IMR-90 (cell line): Measurements from ENCODE around the gene MUCL1. TPM values are rescaled to one million over a fixed set of nuclear protein-coding genes. Genes with fewer than 3 reads are reported as not detected.

Experiments
- ATAC-seq: fragments of 200-7000 bp; cut with Tn5 transposase; 2 replicates; pipeline ENCODE4 v1.9.1; 2020; ENCODE audit warnings: low read depth, mild to moderate bottlenecking, moderate library complexity
- BruUV-seq: library from RNA; stranded (reverse); fragments of 400-500 nt; replicated peaks from 2 replicates; lab custom pipeline; 2021; lab: Mats Ljungman, UMichigan
- CTCF ChIA-PET: fragments of 300-600 bp; formaldehyde crosslinking; extraction: SDS; loops from one replicate; lab custom pipeline; 2021; ENCODE audit warnings: antibody characterized with exemption; lab: Yijun Ruan, JAX
- POLR2A ChIA-PET: fragments of 300-600 bp; sonication (Branson Sonifier 250); formaldehyde crosslinking; loops from one replicate; lab custom pipeline; 2022; ENCODE audit warnings: antibody characterized with exemption; ENCODE audit not compliant: unreplicated experiment; lab: Charles Lee
- DNase-seq: peaks from one replicate; pipeline ENCODE4 v3.0.0; 2013
- H2AFZ ChIP-seq: replicated peaks from 2 replicates; pipeline ENCODE3; 2013; ENCODE audit warnings: low read length, mild to moderate bottlenecking; ENCODE audit not compliant: poor library complexity
- H2AK5ac ChIP-seq: 2 replicates; pipeline ENCODE4 v1.6.1; 2013; ENCODE audit warnings: low read depth, low read length, inconsistent platforms
- H2AK9ac ChIP-seq: replicated peaks from 2 replicates; pipeline ENCODE3; 2013; ENCODE audit warnings: mild to moderate bottlenecking, low read depth, low read length, moderate library complexity; ENCODE audit not compliant: poor library complexity
- H2BK120ac ChIP-seq: 2 replicates; pipeline ENCODE4 v1.6.1; 2013; ENCODE audit warnings: low read depth, low read length, inconsistent platforms
- H2BK15ac ChIP-seq: 3 replicates; pipeline ENCODE4 v1.6.1; 2013; ENCODE audit warnings: low read depth, low read length, inconsistent platforms
- H2BK20ac ChIP-seq: 2 replicates; pipeline ENCODE4 v1.6.1; 2013; ENCODE audit warnings: low read depth, mild to moderate bottlenecking, inconsistent platforms, low read length, moderate library complexity
- H2BK5ac ChIP-seq: 2 replicates; pipeline ENCODE4 v1.6.1; 2013; ENCODE audit warnings: mild to moderate bottlenecking, low read depth, low read length, inconsistent platforms; ENCODE audit not compliant: poor library complexity, severe bottlenecking
- H3K14ac ChIP-seq: replicated peaks from 2 replicates; pipeline ENCODE4 v1.6.1; 2013; ENCODE audit warnings: low read depth, low read length, inconsistent platforms
- H3K18ac ChIP-seq: 2 replicates; pipeline ENCODE4 v1.6.1; 2013; ENCODE audit warnings: low read depth, low read length, control low read depth
- H3K23ac ChIP-seq: 2 replicates; pipeline ENCODE4 v1.6.1; 2013; ENCODE audit warnings: low read depth, low read length, inconsistent platforms
- H3K27ac ChIP-seq: 2 replicates; pipeline ENCODE4 v1.5.1; 2013; ENCODE audit warnings: mild to moderate bottlenecking, control low read depth, low read length; ENCODE audit not compliant: insufficient read depth
- H3K27me3 ChIP-seq: 2 replicates; pipeline ENCODE4 v1.6.1; 2013; ENCODE audit warnings: low read length; ENCODE audit not compliant: control insufficient read depth, insufficient read depth
- H3K36me3 ChIP-seq: 2 replicates; pipeline ENCODE4 v1.6.1; 2013; ENCODE audit warnings: low read length, mixed read lengths; ENCODE audit not compliant: control insufficient read depth, insufficient read depth
- H3K4ac ChIP-seq: 2 replicates; pipeline ENCODE4 v1.6.1; 2013; ENCODE audit warnings: low read depth, low read length, inconsistent platforms
- H3K4me1 ChIP-seq: 2 replicates; pipeline ENCODE4 v1.6.1; 2013; ENCODE audit warnings: low read length, mixed read lengths; ENCODE audit not compliant: control insufficient read depth, insufficient read depth
- H3K4me2 ChIP-seq: 2 replicates; pipeline ENCODE4 v1.6.1; 2013; ENCODE audit warnings: low read depth, mild to moderate bottlenecking, control low read depth, low read length, moderate library complexity
- H3K4me3 ChIP-seq: 2 replicates; pipeline ENCODE4 v1.5.1; 2013; ENCODE audit warnings: low read depth, mild to moderate bottlenecking, control low read depth, low read length, moderate library complexity; ENCODE audit not compliant: insufficient read depth
- H3K56ac ChIP-seq: 2 replicates; pipeline ENCODE4 v1.6.1; 2013; ENCODE audit warnings: low read length, inconsistent platforms; ENCODE audit not compliant: insufficient read depth; ENCODE audit errors: extremely low read depth
- H3K79me1 ChIP-seq, 2 experiments: 2 replicates each; pipeline ENCODE4 v1.6.1; 2013; ENCODE audit warnings: low read length in 2 of 2, inconsistent platforms in 1 of 2, low read depth in 1 of 2
- H3K9ac ChIP-seq: 2 replicates; pipeline ENCODE4 v1.6.1; 2013; ENCODE audit warnings: low read depth, low read length, control low read depth
- H3K9me1 ChIP-seq: 2 replicates; pipeline ENCODE4 v1.6.1; 2013; ENCODE audit warnings: low read length, inconsistent platforms; ENCODE audit not compliant: insufficient read depth
- H3K9me3 ChIP-seq: 2 replicates; pipeline ENCODE4 v1.6.1; 2013; ENCODE audit warnings: low read length; ENCODE audit not compliant: control insufficient read depth, insufficient read depth
- H4K20me1 ChIP-seq: 2 replicates; pipeline ENCODE4 v1.6.1; 2013; ENCODE audit warnings: low read length, inconsistent platforms; ENCODE audit not compliant: insufficient read depth
- H4K5ac ChIP-seq: 2 replicates; pipeline ENCODE4 v1.6.1; 2013; ENCODE audit warnings: mild to moderate bottlenecking, low read depth, low read length, control low read depth
- H4K8ac ChIP-seq, 2 experiments: 2 replicates each; pipeline ENCODE4 v1.6.1; 2013; ENCODE audit warnings: low read depth in 2 of 2, low read length in 2 of 2, control low read depth in 1 of 2, inconsistent platforms in 1 of 2
- H4K91ac ChIP-seq: 2 replicates; pipeline ENCODE4 v1.6.1; 2013; ENCODE audit warnings: low read depth, low read length, inconsistent platforms; ENCODE audit not compliant: insufficient read depth
- BHLHE40 ChIP-seq: fragments of 150-350 bp; IDR thresholded peaks from 2 replicates; pipeline ENCODE4 v1.6.1; 2016; ENCODE audit warnings: mild to moderate bottlenecking, low read depth, low read length
- CEBPB ChIP-seq: IDR thresholded peaks from 2 replicates; pipeline ENCODE4 v1.6.1; 2012; ENCODE audit warnings: low read depth, low read length, improper control_type of control experiment
- CHD1 ChIP-seq: IDR thresholded peaks from 2 replicates; pipeline ENCODE4 v1.6.1; 2012; ENCODE audit warnings: low read depth, low read length, improper control_type of control experiment
- MAFK ChIP-seq: IDR thresholded peaks from 2 replicates; pipeline ENCODE4 v1.6.1; 2012; ENCODE audit warnings: low read depth, low read length, improper control_type of control experiment
- MXI1 ChIP-seq: IDR thresholded peaks from 2 replicates; pipeline ENCODE4 v1.6.1; 2012; ENCODE audit warnings: low read depth, mild to moderate bottlenecking, low read length, moderate library complexity, borderline replicate concordance
- NFE2L2 ChIP-seq: fragments of 150-350 bp; IDR thresholded peaks from 2 replicates; pipeline ENCODE4 v1.6.1; 2016; ENCODE audit warnings: low read depth, mild to moderate bottlenecking, low read length
- POLR2A ChIP-seq: IDR thresholded peaks from 2 replicates; pipeline ENCODE4 v1.6.1; 2012; ENCODE audit warnings: mild to moderate bottlenecking, low read depth, low read length
- RCOR1 ChIP-seq: IDR thresholded peaks from 2 replicates; pipeline ENCODE4 v1.6.1; 2012; ENCODE audit warnings: mild to moderate bottlenecking, low read length, improper control_type of control experiment; ENCODE audit not compliant: insufficient replicate concordance
- SMC3 ChIP-seq: fragments of 150-350 bp; IDR thresholded peaks from 2 replicates; pipeline ENCODE4 v1.6.1; 2016; ENCODE audit warnings: low read depth, mild to moderate bottlenecking, antibody characterized with exemption, low read length, moderate library complexity
- WGBS, 2 experiments: methylation state at CpG; one replicate each; pipeline versions ENCODE4 v1.1.5 to v1.1.7; 2013; ENCODE audit warnings: missing lambda C conversion rate in 2 of 2; ENCODE audit not compliant: insufficient read length in 1 of 2; ENCODE audit errors: extremely low coverage in 2 of 2; 5-methylcytosine and 5-hydroxymethylcytosine counted together
- dilution Hi-C: fragments of 300-500 bp; cut with HindIII; formaldehyde crosslinking; loops from one replicate; pipeline ENCODE4 v1.14.3; 2018; ENCODE audit warnings: low sequenced_read_pairs; ENCODE audit not compliant: unreplicated experiment
- in situ Hi-C: fragments of 300-500 bp; cut with MboI; formaldehyde crosslinking; loops from 3 replicates; pipeline ENCODE4 v1.14.3; 2019; ENCODE audit warnings: low sequenced_read_pairs, inconsistent platforms, mixed read lengths
- intact Hi-C: fragments of 100-400 bp; cut with micrococcal nuclease; formaldehyde crosslinking; loops from 2 replicates; pipeline ENCODE4 v1.10.0; 2022
- polyA plus RNA-seq, 3 experiments: library from polyadenylated mRNA; depleted of rRNA; stranded (reverse); fragments of >200 nt; gene quantifications; 2 replicates each; pipeline ENCODE4 v1.2.3, GENCODE V29; 2012; ENCODE audit warnings: low replicate concordance in 1 of 3
- total RNA-seq: library from RNA; depleted of rRNA; stranded (reverse); fragments of >200 nt; gene quantifications from 2 replicates; pipeline ENCODE4 v1.2.3, GENCODE V29; 2012
- TF ChIP-seq, protein P1 (sequence below): fragments of 150-350 bp; IDR thresholded peaks from 2 replicates; pipeline ENCODE4 v1.6.1; 2017; ENCODE audit warnings: mild to moderate bottlenecking, antibody characterized with exemption, low read length, low read depth
- TF ChIP-seq, protein P2 (sequence below): fragments of 150-350 bp; IDR thresholded peaks from 2 replicates; pipeline ENCODE4 v1.6.1; 2016; ENCODE audit warnings: low read depth, mild to moderate bottlenecking, low read length, moderate library complexity, borderline replicate concordance

The MUCL1 gene
- total and polyA plus RNA-seq, 2 of the 4 experiments (the other 2 are of a cell fraction): not detected

DNA sequence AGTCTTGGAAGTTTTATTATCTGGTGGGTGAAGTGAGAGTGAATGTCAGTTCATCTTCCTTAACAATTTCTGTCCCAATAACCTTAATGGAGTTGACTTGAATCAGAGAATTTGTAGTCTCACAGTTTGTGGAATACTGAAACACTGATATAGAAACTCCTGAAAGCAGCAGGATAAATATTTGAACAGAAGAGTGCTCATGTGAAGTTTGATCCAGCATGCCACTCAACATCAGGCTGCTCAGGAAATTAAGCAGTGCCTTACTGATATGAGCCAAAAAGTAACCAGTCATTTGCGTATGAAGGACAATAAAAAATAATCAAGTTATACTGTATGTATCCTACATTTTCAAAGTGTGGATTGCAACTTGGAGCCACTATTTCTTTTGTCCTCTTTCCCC is 15.7 kb downstream of the MUCL1 start:
- no peak for ATAC-seq
- no peaks in the 10 kb centered on the region for H3K9me1 ChIP-seq
- H2BK15ac ChIP-seq: no peak overlapping the region
- CTCF ChIA-PET: no interaction called here
- H4K20me1 ChIP-seq: no peaks in the 10 kb centered on the region
- H2AFZ ChIP-seq: no peak overlapping the region
- H3K79me1 ChIP-seq: no peaks in the 10 kb centered on the region
- in situ Hi-C loops (no loop called here), dilution Hi-C loops (no loop called here), intact Hi-C loops (no loop called here)
- H2BK5ac ChIP-seq: no peak overlapping the region
- no peak overlapping the region for H3K56ac ChIP-seq
- DNase-seq: no peak
- BruUV-seq: no TSS peak
- no peaks in the 10 kb centered on the region for H3K4me1 ChIP-seq
- no peak overlapping the region for H2BK120ac ChIP-seq
- TF ChIP-seq CHD1 (no peak), NFE2L2 (no peak), POLR2A (no peak), SMC3 (no peak), CEBPB (no peak), BHLHE40 (no peak), MXI1 (no peak), MAFK (no peak), RCOR1 (no peak)
- TF ChIP-seq, protein P1, sequence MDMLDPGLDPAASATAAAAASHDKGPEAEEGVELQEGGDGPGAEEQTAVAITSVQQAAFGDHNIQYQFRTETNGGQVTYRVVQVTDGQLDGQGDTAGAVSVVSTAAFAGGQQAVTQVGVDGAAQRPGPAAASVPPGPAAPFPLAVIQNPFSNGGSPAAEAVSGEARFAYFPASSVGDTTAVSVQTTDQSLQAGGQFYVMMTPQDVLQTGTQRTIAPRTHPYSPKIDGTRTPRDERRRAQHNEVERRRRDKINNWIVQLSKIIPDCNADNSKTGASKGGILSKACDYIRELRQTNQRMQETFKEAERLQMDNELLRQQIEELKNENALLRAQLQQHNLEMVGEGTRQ: no peak
- TF ChIP-seq, protein P2, sequence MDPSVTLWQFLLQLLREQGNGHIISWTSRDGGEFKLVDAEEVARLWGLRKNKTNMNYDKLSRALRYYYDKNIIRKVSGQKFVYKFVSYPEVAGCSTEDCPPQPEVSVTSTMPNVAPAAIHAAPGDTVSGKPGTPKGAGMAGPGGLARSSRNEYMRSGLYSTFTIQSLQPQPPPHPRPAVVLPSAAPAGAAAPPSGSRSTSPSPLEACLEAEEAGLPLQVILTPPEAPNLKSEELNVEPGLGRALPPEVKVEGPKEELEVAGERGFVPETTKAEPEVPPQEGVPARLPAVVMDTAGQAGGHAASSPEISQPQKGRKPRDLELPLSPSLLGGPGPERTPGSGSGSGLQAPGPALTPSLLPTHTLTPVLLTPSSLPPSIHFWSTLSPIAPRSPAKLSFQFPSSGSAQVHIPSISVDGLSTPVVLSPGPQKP: no peak
- no peak overlapping the region for H3K23ac ChIP-seq
- H3K27me3 ChIP-seq: no peaks in the 10 kb centered on the region
- H3K36me3 ChIP-seq: no peaks in the 10 kb centered on the region
- no peak overlapping the region for H3K9ac ChIP-seq
- H2BK20ac ChIP-seq: no peak overlapping the region
- no peak overlapping the region for H3K4me2 ChIP-seq
- no CpG with 5 or more reads among the region's 1 CpG for WGBS, 2 experiments
- POLR2A ChIA-PET: no interaction called here
- no peak overlapping the region for H2AK9ac ChIP-seq
- H4K5ac ChIP-seq: no peak overlapping the region
- no peak overlapping the region for H3K4me3 ChIP-seq
- no peak overlapping the region for H4K91ac ChIP-seq
- no peak overlapping the region for H3K4ac ChIP-seq
- H2AK5ac ChIP-seq: no peak overlapping the region
- H4K8ac ChIP-seq: no peak overlapping the region
- H3K14ac ChIP-seq: no peak overlapping the region
- no peak overlapping the region for H3K27ac ChIP-seq
- H3K18ac ChIP-seq: no peak overlapping the region
- H3K9me3 ChIP-seq: no peaks in the 10 kb centered on the region
